HCT116 (cell line): Measurements from ENCODE around the gene AACS. TPM values are rescaled to one million over a fixed set of nuclear protein-coding genes. Genes with fewer than 3 reads are reported as not detected.

Experiments used
- ATAC-seq: fragments of 200-7000 bp; cut with Tn5 transposase; 2 replicates; pipeline ENCODE4 v1.9.1; 2020; ENCODE audit warnings: mild to moderate bottlenecking, moderate library complexity
- BruUV-seq: library from RNA; stranded (reverse); fragments of 400-500 nt; replicated peaks from 2 replicates; lab custom pipeline; 2021; lab: Mats Ljungman, UMichigan
- CTCF ChIA-PET: fragments of 300-600 bp; sonication (Branson Sonifier 250); formaldehyde crosslinking; loops from one replicate; lab custom pipeline; 2021; ENCODE audit warnings: antibody characterized with exemption; lab: Charles Lee
- POLR2A ChIA-PET: fragments of 300-600, 350-600 bp; sonication (Branson Sonifier 250); formaldehyde crosslinking; loops from one replicate; lab custom pipeline; 2021; ENCODE audit warnings: antibody characterized with exemption; lab: Charles Lee
- RAD21 ChIA-PET, 2 experiments: fragments of 300-600 bp; sonication (Branson Sonifier 250); formaldehyde crosslinking; loops; one replicate each; lab custom pipeline; 2023; ENCODE audit warnings: low total read pairs in 2 of 2; ENCODE audit not compliant: uncharacterized antibody in 2 of 2, unreplicated experiment in 2 of 2, low non-redundant PET in 1 of 2; lab: Charles Lee
- DNase-seq: peaks from one replicate; pipeline ENCODE4 v3.0.0-alpha.2; 2010; ENCODE audit warnings: low read depth, low spot score
- H2AFZ ChIP-seq: fragments of 200-600 bp; shearing (Covaris generic), sonication (generic); 2 replicates; pipeline ENCODE4 v1.6.1; 2017; ENCODE audit warnings: low read depth, mixed run types, mixed read lengths, antibody characterized with exemption, low read length; ENCODE audit not compliant: poor library complexity, severe bottlenecking
- H3K27ac ChIP-seq: 2 replicates; pipeline ENCODE4 v1.5.1; 2012; ENCODE audit warnings: low read depth, low read length
- H3K27me3 ChIP-seq: fragments of 200-600 bp; sonication (generic); 2 replicates; pipeline ENCODE4 v1.6.1; 2016; ENCODE audit warnings: mixed run types, low read length, mixed read lengths; ENCODE audit not compliant: insufficient read depth
- H3K36me3 ChIP-seq, 2 experiments: fragments of 200-500 bp in 1 of 2; fragments of 200-600 bp in 1 of 2; sonication (Bioruptor generic) in 1 of 2; sonication (generic) in 1 of 2; 2 replicates each; pipeline versions ENCODE4 v1.5.1 to v1.6.1; 2014 to 2016; ENCODE audit warnings: low read length in 2 of 2, inconsistent platforms in 1 of 2, mixed read lengths in 1 of 2, mixed run types in 1 of 2; ENCODE audit not compliant: insufficient read depth in 2 of 2, control insufficient read depth in 1 of 2
- H3K4me1 ChIP-seq, 2 experiments: fragments of 200-600 bp in 1 of 2; sonication (generic) in 1 of 2; 2 replicates each; pipeline versions ENCODE4 v1.5.1 to v1.6.1; 2012 to 2017; ENCODE audit warnings: low read length in 2 of 2, inconsistent platforms in 1 of 2, mild to moderate bottlenecking in 1 of 2, mixed read lengths in 1 of 2, mixed run types in 1 of 2, moderate library complexity in 1 of 2; ENCODE audit not compliant: insufficient read depth in 2 of 2, control insufficient read depth in 1 of 2
- H3K4me2 ChIP-seq: fragments of 200-600 bp; sonication (generic); 2 replicates; pipeline ENCODE4 v1.6.1; 2017; ENCODE audit warnings: mixed run types, low read length, mixed read lengths
- H3K4me3 ChIP-seq, 2 experiments: fragments of 200-600 bp in 1 of 2; sonication (generic) in 1 of 2; replicated peaks in 1 of 2; 2 replicates each; pipeline ENCODE4 v1.5.1; 2011 to 2016; ENCODE audit warnings: low read length in 2 of 2, control low read depth in 1 of 2, low read depth in 1 of 2, mild to moderate bottlenecking in 1 of 2, mixed read lengths in 1 of 2, mixed run types in 1 of 2
- H3K79me2 ChIP-seq: fragments of 200-600 bp; sonication (generic); 2 replicates; pipeline ENCODE4 v1.6.1; 2017; ENCODE audit warnings: mild to moderate bottlenecking, mixed run types, low read length, moderate library complexity, mixed read lengths; ENCODE audit not compliant: insufficient read depth
- H3K9ac ChIP-seq: fragments of 200-600 bp; sonication (generic); 2 replicates; pipeline ENCODE4 v1.6.1; 2016; ENCODE audit warnings: low read length, mixed read lengths
- H3K9me2 ChIP-seq: fragments of 200-600 bp; sonication (generic), shearing (Covaris generic); 2 replicates; pipeline ENCODE4 v1.6.1; 2017; ENCODE audit warnings: mixed run types, mild to moderate bottlenecking, moderate library complexity; ENCODE audit not compliant: insufficient read depth
- H3K9me3 ChIP-seq, 2 experiments: fragments of 200-500 bp in 1 of 2; fragments of 200-600 bp in 1 of 2; sonication (Bioruptor generic) in 1 of 2; sonication (generic) in 1 of 2; 2 replicates each; pipeline ENCODE4 v1.6.1; 2014 to 2017; ENCODE audit warnings: low read length in 2 of 2, mixed read lengths in 2 of 2, inconsistent platforms in 1 of 2, low read depth in 1 of 2, mild to moderate bottlenecking in 1 of 2, mixed run types in 1 of 2, moderate library complexity in 1 of 2; ENCODE audit not compliant: control insufficient read depth in 1 of 2, insufficient read depth in 1 of 2
- H4K20me1 ChIP-seq: fragments of 200-600 bp; sonication (generic), shearing (Covaris generic); 2 replicates; pipeline ENCODE4 v1.6.1; 2017; ENCODE audit warnings: mixed run types, mild to moderate bottlenecking, moderate library complexity; ENCODE audit not compliant: insufficient read depth
- CBX3 ChIP-seq: IDR thresholded peaks from 2 replicates; pipeline ENCODE4 v1.6.1; 2012; ENCODE audit warnings: low read depth
- CEBPB ChIP-seq: IDR thresholded peaks from 2 replicates; pipeline ENCODE4 v1.6.1; 2012; ENCODE audit warnings: low read depth
- EZH2 ChIP-seq: fragments of 200-600 bp; sonication (generic); IDR thresholded peaks from 2 replicates; pipeline ENCODE4 v1.6.1; 2017; ENCODE audit warnings: antibody characterized with exemption, mixed run types
- EZH2phosphoT487 ChIP-seq: fragments of 200-600 bp; IDR thresholded peaks from 2 replicates; pipeline ENCODE4 v1.6.1; 2018; ENCODE audit warnings: antibody characterized with exemption, borderline replicate concordance
- FOSL1 ChIP-seq: IDR thresholded peaks from 2 replicates; pipeline ENCODE4 v1.6.1; 2012; ENCODE audit warnings: low read depth
- POLR2AphosphoS5 ChIP-seq: IDR thresholded peaks from 2 replicates; pipeline ENCODE4 v1.6.1; 2011; ENCODE audit warnings: mild to moderate bottlenecking, low read depth, low read length, moderate library complexity
- SIN3A ChIP-seq: IDR thresholded peaks from 2 replicates; pipeline ENCODE4 v1.6.1; 2012; ENCODE audit warnings: low read depth
- YY1 ChIP-seq: IDR thresholded peaks from 2 replicates; pipeline ENCODE4 v1.6.1; 2011; ENCODE audit warnings: low read length, low read depth, moderate library complexity, mild to moderate bottlenecking; ENCODE audit not compliant: insufficient replicate concordance; ENCODE audit errors: extremely low read depth
- intact Hi-C: fragments of 100-400 bp; cut with micrococcal nuclease; formaldehyde crosslinking; loops from 2 replicates; pipeline ENCODE4 v1.10.0; 2022
- total RNA-seq: library from RNA; stranded (reverse); gene quantifications from one replicate; pipeline ENCODE4 v1.2.1, GENCODE V29; 2021; ENCODE audit not compliant: unreplicated experiment
- TF ChIP-seq, protein P1 (sequence below): IDR thresholded peaks from 2 replicates; pipeline ENCODE4 v1.6.1; 2012
- TF ChIP-seq, protein P2 (sequence below): IDR thresholded peaks from 2 replicates; pipeline ENCODE4 v1.6.1; 2011; ENCODE audit warnings: mild to moderate bottlenecking, low read length, moderate library complexity; ENCODE audit not compliant: insufficient replicate concordance; ENCODE audit errors: extremely low read depth

The AACS gene
- total RNA-seq, 1 experiment from 2014 or later, result 16.0 TPM

DNA sequence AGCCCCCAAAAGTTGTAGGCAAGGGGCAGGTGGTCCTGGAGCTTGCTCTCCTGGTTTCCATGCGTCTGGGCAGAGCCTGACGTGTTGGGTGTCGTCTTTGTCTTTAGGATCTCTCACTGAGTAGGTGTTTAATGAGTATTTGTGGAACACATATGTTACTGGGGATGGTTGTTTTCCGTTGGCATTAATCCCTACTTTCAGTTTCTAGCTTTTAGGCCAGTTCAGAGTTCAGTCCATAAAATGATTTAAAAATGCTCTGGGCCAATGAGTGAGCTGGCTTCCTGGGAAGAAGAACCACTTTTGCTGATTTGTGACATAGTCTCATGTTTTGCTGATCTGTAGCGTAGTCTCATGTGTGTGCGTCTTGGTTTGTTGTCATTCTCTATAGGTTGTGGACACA is 10.9 kb downstream of the AACS start:
- intact Hi-C loops, result no loop called here
- no peak for DNase-seq
- H3K4me2 ChIP-seq, result no peak overlapping the region
- RAD21 ChIA-PET, result no interaction called here
- CTCF ChIA-PET, result no interaction called here
- no peaks in the 10 kb centered on the region for H3K9me2 ChIP-seq
- no peaks in the 10 kb centered on the region for H3K9me3 ChIP-seq
- TF ChIP-seq SIN3A, result no peak
- no peak for TF ChIP-seq EZH2
- TF ChIP-seq FOSL1, result no peak
- no peak for TF ChIP-seq CEBPB
- TF ChIP-seq, protein P1, sequence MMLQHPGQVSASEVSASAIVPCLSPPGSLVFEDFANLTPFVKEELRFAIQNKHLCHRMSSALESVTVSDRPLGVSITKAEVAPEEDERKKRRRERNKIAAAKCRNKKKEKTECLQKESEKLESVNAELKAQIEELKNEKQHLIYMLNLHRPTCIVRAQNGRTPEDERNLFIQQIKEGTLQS, result no peak
- TF ChIP-seq YY1, result no peak
- TF ChIP-seq CBX3, result no peak
- no peak for TF ChIP-seq EZH2phosphoT487
- no peak for TF ChIP-seq POLR2AphosphoS5
- TF ChIP-seq, protein P2, sequence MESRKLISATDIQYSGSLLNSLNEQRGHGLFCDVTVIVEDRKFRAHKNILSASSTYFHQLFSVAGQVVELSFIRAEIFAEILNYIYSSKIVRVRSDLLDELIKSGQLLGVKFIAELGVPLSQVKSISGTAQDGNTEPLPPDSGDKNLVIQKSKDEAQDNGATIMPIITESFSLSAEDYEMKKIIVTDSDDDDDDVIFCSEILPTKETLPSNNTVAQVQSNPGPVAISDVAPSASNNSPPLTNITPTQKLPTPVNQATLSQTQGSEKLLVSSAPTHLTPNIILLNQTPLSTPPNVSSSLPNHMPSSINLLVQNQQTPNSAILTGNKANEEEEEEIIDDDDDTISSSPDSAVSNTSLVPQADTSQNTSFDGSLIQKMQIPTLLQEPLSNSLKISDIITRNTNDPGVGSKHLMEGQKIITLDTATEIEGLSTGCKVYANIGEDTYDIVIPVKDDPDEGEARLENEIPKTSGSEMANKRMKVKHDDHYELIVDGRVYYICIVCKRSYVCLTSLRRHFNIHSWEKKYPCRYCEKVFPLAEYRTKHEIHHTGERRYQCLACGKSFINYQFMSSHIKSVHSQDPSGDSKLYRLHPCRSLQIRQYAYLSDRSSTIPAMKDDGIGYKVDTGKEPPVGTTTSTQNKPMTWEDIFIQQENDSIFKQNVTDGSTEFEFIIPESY, result no peak
- TF ChIP-seq, all 23 proteins: peak for 0
- Histone ChIP-seq H2AFZ (no peak overlapping the region), H4K20me1 (no peaks in the 10 kb centered on the region), H3K4me1 (no peaks in the 10 kb centered on the region), H3K27me3 (no peaks in the 10 kb centered on the region), H3K79me2 (no peaks in the 10 kb centered on the region), H3K9ac (no peak overlapping the region), H3K4me3 (no peak overlapping the region), H3K27ac (no peak overlapping the region), H3K36me3 (peaks cover 7 to 16% of the 10 kb centered on the region in 2 experiments; a peak in 3 of 4 replicates)
- no peak for ATAC-seq
- POLR2A ChIA-PET, result no interaction called here
- no TSS peak for BruUV-seq
